Measurements from ENCODE around the gene GTPBP8. TPM values are rescaled to one million over a fixed set of nuclear protein-coding genes. Genes with fewer than 3 reads are reported as not detected.

The GTPBP8 gene
- polyA plus RNA-seq, 1 donor (not counting 4 experiments of a cell fraction or from before 2014, with no cell fraction given), result 16.9 TPM

- no peaks in the 10 kb centered on the region for H3K9me3 ChIP-seq (ENCODE audit: control insufficient read depth, low read depth, low read length)
- dilution Hi-C loops (cut with MboI; ENCODE audit: extremely low pct_ligation_motif_present, low sequenced_read_pairs), result no loop called here
- H4K20me1 ChIP-seq (ENCODE audit: control insufficient read depth, extremely low read depth, insufficient read depth, low read length), result no peaks in the 10 kb centered on the region
- H3K4me1 ChIP-seq (ENCODE audit: control insufficient read depth, extremely low read depth, insufficient read depth, low read length), result no peaks in the 10 kb centered on the region
- no peaks in the 10 kb centered on the region for H3K9me1 ChIP-seq (ENCODE audit: control insufficient read depth, extremely low read depth, insufficient read depth, low read length)
- no peaks in the 10 kb centered on the region for H3K79me2 ChIP-seq (ENCODE audit: control insufficient read depth, insufficient read depth, low read length)
- H3K27me3 ChIP-seq (ENCODE audit: control insufficient read depth, extremely low read depth, insufficient read depth, low read length), result no peaks in the 10 kb centered on the region
- no peak for FAIRE-seq
- no peak for DNase-seq (ENCODE audit: low read depth, low spot score)
- no peak overlapping the region for H3K4me2 ChIP-seq (ENCODE audit: control insufficient read depth, extremely low read depth, insufficient read depth, low read depth, low read length)
- H2AFZ ChIP-seq (ENCODE audit: control insufficient read depth, low read length), result no peak overlapping the region
- no peak for TF ChIP-seq EZH2 (IDR thresholded peaks at IDR 0.05; ENCODE audit: low read length)
- TF ChIP-seq CTCF (optimal IDR thresholded peaks at IDR 0.05 in 1 of 3, IDR thresholded peaks at IDR 0.05 in 1 of 3, conservative IDR thresholded peaks at IDR 0.05 in 1 of 3; ENCODE audit: extremely low read depth in 1 of 3, insufficient read depth in 2 of 3, low read length in 3 of 3), result no peak
- H3K36me3 ChIP-seq (ENCODE audit: control insufficient read depth in 2 of 2, extremely low read depth in 1 of 2, insufficient read depth in 2 of 2, low read length in 2 of 2), result no peaks in the 10 kb centered on the region
- no peak overlapping the region for H3K27ac ChIP-seq (ENCODE audit: control insufficient read depth, insufficient read depth, low read length)
- no peak overlapping the region for H3K9ac ChIP-seq (ENCODE audit: control insufficient read depth, extremely low read depth, insufficient read depth, low read length)
- H3K4me3 ChIP-seq (ENCODE audit: control insufficient read depth in 2 of 3, extremely low read depth in 1 of 3, insufficient read depth in 2 of 3, low read depth in 1 of 3, low read length in 3 of 3), result no peak overlapping the region
These were observed 6.3 kb upstream of the GTPBP8 start for GRCh38 chr3:112984485-112984884.

- no peak for DNase-seq (ENCODE audit: low read depth, low spot score)
- Histone ChIP-seq H3K9me1 (ENCODE audit: control insufficient read depth, extremely low read depth, insufficient read depth, low read length) (no peaks in the 10 kb centered on the region), H3K79me2 (ENCODE audit: control insufficient read depth, insufficient read depth, low read length) (peaks cover 15% of the 10 kb centered on the region), H3K4me2 (ENCODE audit: control insufficient read depth, extremely low read depth, insufficient read depth, low read depth, low read length) (no peak overlapping the region), H3K9ac (ENCODE audit: control insufficient read depth, extremely low read depth, insufficient read depth, low read length) (no peak overlapping the region), H4K20me1 (ENCODE audit: control insufficient read depth, extremely low read depth, insufficient read depth, low read length) (no peaks in the 10 kb centered on the region), H2AFZ (ENCODE audit: control insufficient read depth, low read length) (no peak overlapping the region), H3K27me3 (ENCODE audit: control insufficient read depth, extremely low read depth, insufficient read depth, low read length) (no peaks in the 10 kb centered on the region), H3K4me1 (ENCODE audit: control insufficient read depth, extremely low read depth, insufficient read depth, low read length) (peaks cover 8% of the 10 kb centered on the region), H3K4me3 (ENCODE audit: control insufficient read depth in 2 of 3, extremely low read depth in 1 of 3, insufficient read depth in 2 of 3, low read depth in 1 of 3, low read length in 3 of 3) (no peak overlapping the region), H3K27ac (ENCODE audit: control insufficient read depth, insufficient read depth, low read length) (no peak overlapping the region), H3K36me3 (ENCODE audit: control insufficient read depth in 2 of 2, extremely low read depth in 1 of 2, insufficient read depth in 2 of 2, low read length in 2 of 2) (no peaks in the 10 kb centered on the region), H3K9me3 (ENCODE audit: control insufficient read depth, low read depth, low read length) (no peaks in the 10 kb centered on the region)
- dilution Hi-C loops (cut with MboI; ENCODE audit: extremely low pct_ligation_motif_present, low sequenced_read_pairs), result no loop called here
- FAIRE-seq, result no peak
- TF ChIP-seq CTCF (optimal IDR thresholded peaks at IDR 0.05 in 1 of 3, IDR thresholded peaks at IDR 0.05 in 1 of 3, conservative IDR thresholded peaks at IDR 0.05 in 1 of 3; ENCODE audit: extremely low read depth in 1 of 3, insufficient read depth in 2 of 3, low read length in 3 of 3), result no peak
- TF ChIP-seq EZH2 (IDR thresholded peaks at IDR 0.05; ENCODE audit: low read length), result no peak
These were observed 3.0 kb upstream of the GTPBP8 start for GRCh38 chr3:112987710-112988334.

Measured in keratinocyte (primary cell).